SU-DHL-6 (cell line): ENCODE results near the gene RNF212B.

ENCODE experiments used
- EZH2phosphoT487 ChIP-seq: fragments of 200-600 bp; sonication (generic), shearing (Covaris generic); conservative IDR thresholded peaks from 2 replicates; pipeline ENCODE4 v1.6.1; 2018; ENCODE audit warnings: mild to moderate bottlenecking, antibody characterized with exemption, low read length, moderate library complexity, mixed read lengths
- TF ChIP-seq, protein P1 (sequence below): fragments of 200-600 bp; sonication (generic); IDR thresholded peaks from one replicate; pipeline ENCODE4 v1.5.1; 2017; ENCODE audit warnings: antibody characterized with exemption, mild to moderate bottlenecking, low read length, moderate library complexity; ENCODE audit not compliant: insufficient read depth, poor library complexity, severe bottlenecking

- TF ChIP-seq EZH2phosphoT487 = no peak
- TF ChIP-seq, protein P1, sequence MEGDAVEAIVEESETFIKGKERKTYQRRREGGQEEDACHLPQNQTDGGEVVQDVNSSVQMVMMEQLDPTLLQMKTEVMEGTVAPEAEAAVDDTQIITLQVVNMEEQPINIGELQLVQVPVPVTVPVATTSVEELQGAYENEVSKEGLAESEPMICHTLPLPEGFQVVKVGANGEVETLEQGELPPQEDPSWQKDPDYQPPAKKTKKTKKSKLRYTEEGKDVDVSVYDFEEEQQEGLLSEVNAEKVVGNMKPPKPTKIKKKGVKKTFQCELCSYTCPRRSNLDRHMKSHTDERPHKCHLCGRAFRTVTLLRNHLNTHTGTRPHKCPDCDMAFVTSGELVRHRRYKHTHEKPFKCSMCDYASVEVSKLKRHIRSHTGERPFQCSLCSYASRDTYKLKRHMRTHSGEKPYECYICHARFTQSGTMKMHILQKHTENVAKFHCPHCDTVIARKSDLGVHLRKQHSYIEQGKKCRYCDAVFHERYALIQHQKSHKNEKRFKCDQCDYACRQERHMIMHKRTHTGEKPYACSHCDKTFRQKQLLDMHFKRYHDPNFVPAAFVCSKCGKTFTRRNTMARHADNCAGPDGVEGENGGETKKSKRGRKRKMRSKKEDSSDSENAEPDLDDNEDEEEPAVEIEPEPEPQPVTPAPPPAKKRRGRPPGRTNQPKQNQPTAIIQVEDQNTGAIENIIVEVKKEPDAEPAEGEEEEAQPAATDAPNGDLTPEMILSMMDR = no peak
Measured at GRCh38 chr14:23285530-23286019, 47.8 kb downstream of the RNF212B start.
